Kidney (tissue), 14 donors: Measurements from ENCODE around the gene C5orf15. TPM values are rescaled to one million over a fixed set of nuclear protein-coding genes. Genes with fewer than 3 reads are reported as not detected.
"Not testable (repeated sequence)": the region's sequence is repeated elsewhere in the genome, so short reads cannot be mapped to it uniquely, and the experiment has no call there.

ENCODE experiments used
- DNase-seq, 5 donors: peaks; one replicate each; pipeline ENCODE4 v3.0.0-alpha.2; 2013 to 2020
- FAIRE-seq: peaks from 2 replicates; lab custom pipeline; 2012; peaks lifted over from hg19 to GRCh38; lab: Jason Lieb, UNC
- H3K27ac ChIP-seq, 2 donors: one replicate each; pipeline ENCODE4 v1.7.0; 2013; ENCODE audit warnings: low read depth in 2 of 2, low read length in 2 of 2, inconsistent platforms in 1 of 2
- H3K27me3 ChIP-seq: one replicate; pipeline ENCODE4 v1.7.1; 2013; ENCODE audit warnings: low read length, inconsistent platforms; ENCODE audit not compliant: control insufficient read depth, insufficient read depth
- H3K36me3 ChIP-seq, 3 donors: one replicate each; pipeline versions ENCODE4 v1.7.0 to v1.7.1; 2013; ENCODE audit warnings: low read length in 3 of 3, control low read depth in 1 of 3, inconsistent platforms in 1 of 3; ENCODE audit not compliant: insufficient read depth in 3 of 3, control insufficient read depth in 2 of 3
- H3K4me1 ChIP-seq, 3 donors: one replicate each; pipeline versions ENCODE4 v1.7.0 to v1.7.1; 2013; ENCODE audit warnings: low read length in 3 of 3, inconsistent platforms in 1 of 3, low read depth in 1 of 3; ENCODE audit not compliant: control insufficient read depth in 2 of 3, insufficient read depth in 2 of 3
- H3K4me3 ChIP-seq, 3 donors: one replicate each; pipeline versions ENCODE4 v1.7.0 to v1.8.1; 2013; ENCODE audit warnings: low read length in 3 of 3, control low read depth in 1 of 3, inconsistent platforms in 1 of 3
- H3K9ac ChIP-seq, 3 donors: one replicate each; pipeline versions ENCODE4 v1.7.0 to v1.7.1; 2013; ENCODE audit warnings: low read length in 3 of 3, control low read depth in 1 of 3, inconsistent platforms in 1 of 3
- H3K9me3 ChIP-seq, 3 donors: one replicate each; pipeline versions ENCODE4 v1.7.0 to v1.7.1; 2013; ENCODE audit warnings: low read length in 3 of 3, control low read depth in 1 of 3, inconsistent platforms in 1 of 3; ENCODE audit not compliant: control insufficient read depth in 2 of 3, insufficient read depth in 1 of 3
- CTCF ChIP-seq: IDR thresholded peaks from 3 replicates; pipeline ENCODE4 v1.5.1; 2012; ENCODE audit warnings: mild to moderate bottlenecking, moderate library complexity, borderline replicate concordance; ENCODE audit not compliant: insufficient read depth; ENCODE audit errors: extremely low read depth
- intact Hi-C: fragments of 100-400 bp; cut with DNase I; formaldehyde crosslinking; loops from one replicate; pipeline ENCODE4 v1.11.1; 2022
- polyA plus RNA-seq: library from polyadenylated mRNA; stranded (reverse); fragments of 350-450 nt; fragmentation: Illumina TruSeq; extraction: RNeasy Lipid Tissue Mini Kit (QIAGEN cat#74804); gene quantifications from one replicate; pipeline ENCODE4 v1.2.3, GENCODE V29; 2014; ENCODE audit warnings: low read depth, low replicate concordance; ENCODE audit not compliant: insufficient read depth
- total RNA-seq: library from RNA; stranded (reverse); fragmentation: NEBNext Ultra II Directional; extraction: Animal tissue kit (Norgen Biotek cat#: 25700); gene quantifications from one replicate; pipeline ENCODE4 v1.2.1, GENCODE V29; 2021
- donor health status: control.
- donor health status: control.
- donor health status: control.
- donor health status: control.
- donor health status: control.
- donor health status: DM: yes; HTN: yes; CAD: no.
- donor health status: Normal renal cell carcinoma (clear cell type).

Gene C5orf15
- total and polyA plus RNA-seq, 2 donors from 2014 or later, result 43.9 to 54.4 TPM

GRCh38 chr5:133939668-133940067, 28.8 kb downstream of the C5orf15 start:
- Histone ChIP-seq H3K27me3 (peaks cover 2% of the 10 kb centered on the region), H3K9ac (no peak overlapping the region), H3K9me3 (no peaks in the 10 kb centered on the region), H3K4me3 (no peak overlapping the region), H3K4me1 (peaks cover 2 to 21% (median 4%) of the 10 kb centered on the region in 3 donors), H3K36me3 (no peaks in the 10 kb centered on the region), H3K27ac (no peak overlapping the region)
- DNase-seq, result peak in 1 of 5 donors; percentile 20
- TF ChIP-seq CTCF, result no peak
- intact Hi-C loops, result no loop called here
- no peak for FAIRE-seq

- intact Hi-C loops, result no loop called here
- DNase-seq (peak in 3 of 5 donors; percentile 51 to 86 (median 83)), FAIRE-seq (no peak)
- Histone ChIP-seq H3K9ac (no peak overlapping the region), H3K4me3 (no peak overlapping the region), H3K9me3 (no peaks in the 10 kb centered on the region), H3K4me1 (peaks cover 0 to 21% (median 4%) of the 10 kb centered on the region in 3 donors), H3K36me3 (no peaks in the 10 kb centered on the region), H3K27me3 (no peaks in the 10 kb centered on the region), H3K27ac (no peak overlapping the region)
- no peak for TF ChIP-seq CTCF
Observed at GRCh38 chr5:133938929-133939328, 29.5 kb downstream of the C5orf15 start.

GRCh38 chr5:133938039-133938821, 30.2 kb downstream of the C5orf15 start:
- DNase-seq (peak in 3 of 5 donors; percentile 48 to 66 (median 60)), FAIRE-seq (no peak)
- intact Hi-C loops, result no loop called here
- Histone ChIP-seq H3K27me3 (no peaks in the 10 kb centered on the region), H3K36me3 (no peaks in the 10 kb centered on the region), H3K4me3 (no peak overlapping the region), H3K9ac (no peak overlapping the region), H3K27ac (peak overlapping the region in 1 of 2 donors; percentile 7), H3K9me3 (no peaks in the 10 kb centered on the region), H3K4me1 (peaks cover 0 to 16% (median 4%) of the 10 kb centered on the region in 3 donors)
- no peak for TF ChIP-seq CTCF

GRCh38 chr5:133937628-133938027, 30.8 kb downstream of the C5orf15 start:
- peak in 1 of 5 donors; percentile 9 for DNase-seq
- intact Hi-C loops, H3K36me3 ChIP-seq, H3K9ac ChIP-seq, H3K27ac ChIP-seq, H3K9me3 ChIP-seq, H3K4me3 ChIP-seq, FAIRE-seq, H3K27me3 ChIP-seq: not testable (repeated sequence)
- H3K4me1 ChIP-seq, result peaks cover 0 to 20% (median 4%) of the 10 kb centered on the region in 3 donors
